Ectodermal cell (in vitro differentiated cells): ENCODE results near the gene TMEM131L.
"Not testable (repeated sequence)": the region's sequence is repeated elsewhere in the genome, so short reads cannot be mapped to it uniquely, and the experiment has no call there.

ENCODE experiments used
- H3K27ac ChIP-seq: 2 replicates; pipeline ENCODE4 v1.7.0; 2013; ENCODE audit warnings: mild to moderate bottlenecking, low read depth, low read length; ENCODE audit not compliant: insufficient read depth, poor library complexity, severe bottlenecking
- H3K27me3 ChIP-seq: 2 replicates; pipeline ENCODE4 v1.7.0; 2013; ENCODE audit warnings: mild to moderate bottlenecking, low read length; ENCODE audit not compliant: insufficient read depth, control insufficient read depth, poor library complexity, severe bottlenecking
- H3K36me3 ChIP-seq: one replicate; pipeline ENCODE4 v1.7.0; 2013; ENCODE audit warnings: low read length; ENCODE audit not compliant: control insufficient read depth, insufficient read depth
- H3K4me1 ChIP-seq: one replicate; pipeline ENCODE4 v1.7.0; 2013; ENCODE audit warnings: low read length; ENCODE audit not compliant: control insufficient read depth, insufficient read depth
- H3K4me3 ChIP-seq: 2 replicates; pipeline ENCODE4 v1.7.0; 2013; ENCODE audit warnings: low read depth, low read length, control low read depth; ENCODE audit not compliant: insufficient read depth
- H3K9me3 ChIP-seq: 2 replicates; pipeline ENCODE4 v1.7.0; 2013; ENCODE audit warnings: mild to moderate bottlenecking, low read length, moderate library complexity; ENCODE audit not compliant: control insufficient read depth
- whole genome bisulfite sequencing, 2 experiments: methylation state at CpG; one replicate each; pipeline ENCODE4 v1.1.7; 2013; ENCODE audit warnings: missing lambda C conversion rate in 2 of 2; 5-methylcytosine and 5-hydroxymethylcytosine counted together

TMEM131L gene

DNA sequence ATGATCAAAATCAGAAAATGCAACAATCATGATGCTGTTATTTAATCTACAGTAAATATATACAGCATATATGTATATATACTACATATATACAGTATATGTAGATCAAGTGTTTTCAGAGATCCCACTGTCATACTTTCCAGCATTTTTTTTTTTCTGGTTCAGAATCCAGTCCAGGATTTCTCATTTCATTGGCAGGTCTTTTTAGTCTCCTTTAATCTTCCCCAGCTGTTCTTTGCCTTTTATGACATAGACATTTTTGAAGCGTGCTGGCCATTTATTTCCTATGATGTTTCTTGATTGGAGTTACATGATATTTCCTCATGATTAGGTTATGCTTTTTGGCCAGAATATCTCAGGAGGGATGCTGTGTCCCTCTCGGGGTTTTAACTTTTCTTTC lies 125.9 kb downstream of the TMEM131L start:
- no peaks in the 10 kb centered on the region for H3K4me1 ChIP-seq
- no peak overlapping the region for H3K4me3 ChIP-seq
- H3K27me3 ChIP-seq, result no peaks in the 10 kb centered on the region
- no peak overlapping the region for H3K27ac ChIP-seq
- H3K36me3 ChIP-seq, result no peaks in the 10 kb centered on the region
- WGBS, 2 experiments, result 93 to 100% methylated on average over 2 of the region's 2 CpGs
- no peaks in the 10 kb centered on the region for H3K9me3 ChIP-seq

DNA sequence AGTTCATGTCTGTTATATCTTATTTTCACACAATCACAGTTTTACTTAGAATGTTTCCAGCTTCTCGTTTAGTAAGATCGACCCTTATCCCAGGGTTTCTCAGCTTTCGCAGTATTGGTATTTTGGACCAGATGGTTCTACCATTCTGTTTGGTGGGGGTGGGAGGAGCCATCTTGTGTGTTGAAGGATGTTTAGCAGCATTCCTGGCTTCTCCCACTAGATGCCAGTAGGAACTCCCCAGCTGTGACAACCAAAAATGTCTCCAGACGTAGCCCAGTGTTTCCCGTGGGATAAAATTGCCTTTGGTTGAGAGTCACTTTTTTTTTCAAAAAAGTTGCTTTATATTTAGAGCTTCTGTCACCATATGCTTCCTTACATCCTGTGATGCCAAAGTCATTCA lies 127.0 kb downstream of the TMEM131L start:
- H3K36me3 ChIP-seq, result no peaks in the 10 kb centered on the region
- WGBS, 2 experiments, result 97 to 100% methylated on average over 2 to 5 of the region's 5 CpGs

DNA sequence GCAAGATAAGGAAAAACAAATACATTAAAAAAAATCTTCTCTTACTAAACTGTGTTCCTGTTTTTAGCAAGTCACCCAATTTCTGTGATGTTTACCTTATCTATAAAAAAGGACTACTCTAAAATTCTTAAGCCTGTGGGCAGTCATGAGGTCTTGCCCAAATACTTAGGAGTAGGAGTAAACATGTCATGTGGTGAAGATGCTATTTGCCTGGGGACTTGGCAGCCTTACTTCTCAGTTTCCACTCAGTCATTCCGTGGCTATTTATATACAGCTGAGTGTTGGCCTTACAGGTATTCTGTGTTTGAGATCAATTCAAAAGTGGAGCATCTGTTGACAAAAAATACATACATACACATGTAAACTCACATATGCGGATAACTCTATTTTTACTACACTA lies 128.1 kb downstream of the TMEM131L start:
- Histone ChIP-seq H3K36me3 (no peaks in the 10 kb centered on the region), H3K9me3 (no peaks in the 10 kb centered on the region), H3K4me3 (no peak overlapping the region), H3K4me1 (no peaks in the 10 kb centered on the region), H3K27ac (no peak overlapping the region), H3K27me3 (no peaks in the 10 kb centered on the region)
- 63 to 81% methylated on average over 1 to 2 of the region's 2 CpGs for WGBS, 2 experiments

More for the DNA sequence above, 127.0 kb downstream of the TMEM131L start:
- H3K27ac ChIP-seq, result no peak overlapping the region
- H3K27me3 ChIP-seq, result no peaks in the 10 kb centered on the region
- H3K4me1 ChIP-seq, result no peaks in the 10 kb centered on the region
- H3K4me3 ChIP-seq, result no peak overlapping the region
- no peaks in the 10 kb centered on the region for H3K9me3 ChIP-seq

DNA sequence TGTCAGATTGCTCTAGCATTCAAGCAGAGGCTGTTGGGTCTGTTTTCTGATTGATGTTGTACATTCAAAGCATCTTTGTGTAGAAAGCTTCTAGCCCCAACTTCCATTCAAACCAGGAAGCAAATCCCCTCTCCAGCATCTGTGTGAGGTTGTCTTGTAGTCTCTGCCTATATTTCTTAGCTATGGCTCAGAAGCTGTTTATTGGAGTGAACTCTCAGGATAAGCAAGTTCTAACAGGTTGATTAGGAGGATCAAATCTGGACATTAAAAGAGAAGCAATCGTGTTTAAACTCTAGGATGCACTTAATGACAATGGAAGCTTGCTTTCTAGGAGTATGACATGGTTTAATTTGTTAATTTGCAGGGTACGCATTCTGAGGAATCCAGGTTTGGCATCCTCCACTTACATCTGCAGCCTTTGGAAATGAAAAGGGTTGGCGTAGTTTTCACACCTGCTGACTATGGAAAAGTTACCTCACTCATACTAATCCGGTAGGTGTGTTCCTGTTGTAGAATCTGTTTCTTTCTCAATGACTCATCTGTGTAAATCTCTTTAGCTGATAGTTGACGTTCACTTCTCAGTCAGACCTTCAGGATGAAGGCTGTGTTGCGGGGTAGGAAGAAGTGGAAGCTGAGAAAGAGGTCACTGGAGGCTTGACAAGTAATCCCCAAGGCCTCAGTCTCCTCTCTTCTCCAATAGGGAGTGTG lies 129.9 kb downstream of the TMEM131L start:
- H3K27me3 ChIP-seq, result no peaks in the 10 kb centered on the region
- H3K36me3 ChIP-seq, result no peaks in the 10 kb centered on the region
- H3K4me3 ChIP-seq, result no peak overlapping the region
- H3K9me3 ChIP-seq, result no peaks in the 10 kb centered on the region
- 94% methylated on average over 6 of the region's 6 CpGs for WGBS, 2 experiments
- no peaks in the 10 kb centered on the region for H3K4me1 ChIP-seq
- H3K27ac ChIP-seq, result no peak overlapping the region

DNA sequence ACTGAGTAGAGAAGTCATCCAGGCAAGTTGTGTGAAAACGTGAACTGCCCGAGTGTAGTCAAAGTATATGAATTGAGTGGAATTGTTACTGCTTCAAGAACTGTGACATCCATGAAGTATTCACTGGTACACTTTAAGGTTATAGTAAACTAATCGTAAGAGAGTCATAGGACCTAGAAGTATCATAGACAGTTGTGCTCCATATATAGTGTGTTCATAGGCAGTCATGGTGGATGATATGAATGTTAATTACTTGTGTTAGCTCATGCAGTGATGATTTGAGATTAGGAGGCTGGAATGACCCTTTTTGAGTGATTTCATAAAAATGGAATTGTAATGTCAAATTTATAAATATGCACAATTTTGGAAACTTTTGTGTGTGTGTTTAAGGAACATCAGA lies 136.6 kb downstream of the TMEM131L start:
- H3K9me3 ChIP-seq, result no peaks in the 10 kb centered on the region
- H3K4me1 ChIP-seq, result no peaks in the 10 kb centered on the region
- no peak overlapping the region for H3K4me3 ChIP-seq
- H3K36me3 ChIP-seq, result peaks cover 8% of the 10 kb centered on the region
- no peaks in the 10 kb centered on the region for H3K27me3 ChIP-seq
- H3K27ac ChIP-seq, result no peak overlapping the region
- WGBS, 2 experiments, result 97% methylated on average over 3 of the region's 3 CpGs

DNA sequence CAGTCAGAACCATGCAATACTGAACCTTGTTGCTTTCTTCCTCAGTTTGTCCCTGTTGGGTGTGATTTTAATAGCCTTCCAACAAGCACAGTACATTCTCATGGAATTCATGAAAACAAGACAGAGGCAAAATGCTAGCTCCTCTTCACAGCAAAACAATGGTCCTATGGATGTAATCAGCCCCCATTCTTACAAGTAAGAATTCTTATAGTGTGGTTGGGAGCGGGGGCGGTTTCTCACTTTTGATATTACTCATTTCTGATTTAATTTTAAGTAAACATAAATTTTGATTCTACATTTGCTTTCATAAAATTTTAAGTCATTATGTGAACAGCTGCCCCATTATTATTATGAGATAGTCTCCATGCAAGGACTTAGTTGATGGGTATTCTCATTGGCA lies 137.1 kb downstream of the TMEM131L start:
- Histone ChIP-seq H3K27ac (no peak overlapping the region), H3K27me3 (no peaks in the 10 kb centered on the region), H3K4me1 (no peaks in the 10 kb centered on the region), H3K9me3 (no peaks in the 10 kb centered on the region), H3K4me3 (no peak overlapping the region), H3K36me3 (peaks cover 8% of the 10 kb centered on the region)
- no CpG with 5 or more reads among the region's 2 CpGs for WGBS, 2 experiments

DNA sequence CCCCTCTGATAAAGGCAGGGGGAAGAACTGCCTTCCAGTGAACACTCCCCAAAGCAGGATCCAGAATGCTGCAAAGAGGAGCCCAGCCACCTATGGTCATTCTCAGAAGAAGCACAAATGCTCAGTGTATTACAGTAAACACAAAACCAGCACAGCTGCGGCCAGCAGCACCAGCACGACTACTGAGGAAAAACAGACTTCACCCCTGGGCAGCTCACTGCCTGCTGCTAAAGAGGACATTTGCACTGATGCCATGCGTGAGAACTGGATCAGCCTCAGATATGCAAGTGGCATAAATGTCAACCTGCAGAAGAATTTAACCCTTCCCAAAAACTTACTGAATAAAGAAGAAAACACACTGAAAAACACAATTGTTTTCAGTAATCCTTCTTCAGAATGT lies 137.7 kb downstream of the TMEM131L start:
- H3K4me1 ChIP-seq, result no peaks in the 10 kb centered on the region
- no peaks in the 10 kb centered on the region for H3K27me3 ChIP-seq
- 93 to 94% methylated on average over 3 of the region's 3 CpGs for WGBS, 2 experiments
- peaks cover 8% of the 10 kb centered on the region for H3K36me3 ChIP-seq
- no peaks in the 10 kb centered on the region for H3K9me3 ChIP-seq
- no peak overlapping the region for H3K4me3 ChIP-seq
- H3K27ac ChIP-seq, result no peak overlapping the region

DNA sequence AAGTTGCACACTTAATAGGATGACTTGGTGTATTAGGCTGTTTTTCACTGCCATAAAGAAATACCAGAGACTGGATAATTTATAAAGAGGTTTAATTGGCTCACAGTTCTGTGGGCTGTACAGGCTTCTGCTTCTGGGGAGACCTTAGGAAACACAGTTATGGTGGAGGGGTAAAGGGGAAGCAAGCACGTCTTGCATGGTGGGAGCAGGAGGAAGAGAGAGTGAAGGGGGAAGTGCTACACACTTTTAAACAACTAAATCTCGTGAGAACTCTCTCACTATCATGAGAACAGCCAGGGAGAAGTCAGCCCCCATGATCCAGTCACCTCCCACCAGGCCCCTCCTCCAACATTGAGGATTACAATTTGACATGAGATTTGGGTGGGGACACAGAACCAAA lies 142.9 kb downstream of the TMEM131L start:
- H3K27me3 ChIP-seq, H3K9me3 ChIP-seq, H3K4me3 ChIP-seq, H3K36me3 ChIP-seq, H3K4me1 ChIP-seq, H3K27ac ChIP-seq: not testable (repeated sequence)
- WGBS, 2 experiments, result 82 to 100% methylated on average over 1 to 2 of the region's 2 CpGs

DNA sequence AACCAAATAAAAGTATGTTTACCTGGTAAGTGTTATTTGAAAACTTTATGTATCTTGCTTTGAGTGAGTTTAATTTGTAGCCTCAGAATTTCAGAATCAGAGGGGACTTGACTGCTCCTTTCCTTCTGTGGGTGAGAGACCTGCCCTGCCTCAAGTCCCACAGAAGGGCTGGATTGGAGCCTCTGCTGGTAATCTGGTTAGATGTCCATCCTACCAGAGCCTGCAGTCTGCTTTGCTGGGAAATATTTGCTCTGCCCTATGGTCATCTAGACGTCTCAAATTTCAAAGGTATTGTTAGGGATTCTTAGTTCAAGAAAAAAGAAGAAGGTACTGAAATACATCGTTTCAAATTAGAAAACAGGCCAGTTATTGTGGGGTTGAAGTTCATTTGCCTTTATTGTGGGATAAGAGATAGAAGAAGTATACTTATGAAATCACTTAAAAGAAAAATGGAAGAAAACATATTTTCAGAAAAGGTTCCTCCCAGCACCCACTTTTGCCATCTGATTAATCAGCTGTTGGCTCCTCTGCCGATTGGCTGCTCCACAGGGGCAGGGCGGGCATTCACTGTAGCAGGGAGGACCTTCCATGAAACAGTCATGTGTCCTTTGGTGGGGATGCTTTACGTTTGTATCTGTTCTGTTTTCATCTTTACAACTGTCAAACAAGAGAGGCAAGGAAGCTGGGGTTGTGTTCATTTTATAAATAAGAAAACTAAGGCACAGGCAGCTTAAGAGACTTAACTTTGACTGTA lies 144.6 kb downstream of the TMEM131L start:
- WGBS, 2 experiments, result 70 to 75% methylated on average over 5 of the region's 5 CpGs
- Histone ChIP-seq H3K27me3 (no peaks in the 10 kb centered on the region), H3K27ac (no peak overlapping the region), H3K36me3 (no peaks in the 10 kb centered on the region), H3K4me1 (no peaks in the 10 kb centered on the region), H3K9me3 (no peaks in the 10 kb centered on the region), H3K4me3 (no peak overlapping the region)

DNA sequence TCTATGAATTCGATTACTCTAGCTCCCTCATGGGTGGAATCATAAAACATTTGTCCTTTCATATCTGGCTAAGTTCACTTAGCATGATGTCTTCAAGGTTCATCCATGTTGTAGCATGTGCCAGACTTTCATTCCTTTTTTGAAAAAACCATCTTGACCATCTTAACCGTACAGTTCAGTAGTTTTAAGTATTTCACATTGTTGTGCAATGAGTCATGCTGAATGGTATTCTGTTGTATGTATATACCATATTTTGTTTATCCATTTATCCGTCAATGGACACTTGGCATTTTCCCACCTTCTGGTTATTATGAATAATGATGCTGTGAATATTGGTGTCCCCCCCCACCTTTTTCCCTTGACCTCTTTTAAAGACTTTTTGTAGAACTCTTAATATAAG lies 145.5 kb downstream of the TMEM131L start:
- H3K36me3 ChIP-seq, result no peaks in the 10 kb centered on the region
- H3K4me3 ChIP-seq, result no peak overlapping the region
- no peaks in the 10 kb centered on the region for H3K27me3 ChIP-seq
- H3K4me1 ChIP-seq, result no peaks in the 10 kb centered on the region
- WGBS, 2 experiments, result 94 to 100% methylated on average over 2 of the region's 3 CpGs
- no peak overlapping the region for H3K27ac ChIP-seq
- no peaks in the 10 kb centered on the region for H3K9me3 ChIP-seq
